ENCODE data around the gene SDC3.
A peak's percentile ranks its signal among the peaks of the same experiment; 100 is the strongest.

SDC3 gene

GRCh38 chr1:30851286-30851685, 57.3 kb downstream of the SDC3 start:
- no peak for TF ChIP-seq TEAD4 (IDR thresholded peaks at IDR 0.05)
- no peak for TF ChIP-seq TAF1 (IDR thresholded peaks at IDR 0.05; ENCODE audit: low read depth)

- TF ChIP-seq TEAD4 (IDR thresholded peaks at IDR 0.05), result no peak
- no peak for TF ChIP-seq EP300 (IDR thresholded peaks at IDR 0.05; ENCODE audit: borderline replicate concordance)
- no peak for TF ChIP-seq TAF1 (IDR thresholded peaks at IDR 0.05; ENCODE audit: low read depth)
These were observed 58.0 kb downstream of the SDC3 start for GRCh38 chr1:30850607-30851006.

GRCh38 chr1:30848130-30848529, 60.4 kb downstream of the SDC3 start:
- TF ChIP-seq CEBPB (IDR thresholded peaks at IDR 0.05) (no peak), FOXM1 (IDR thresholded peaks at IDR 0.05; ENCODE audit: borderline replicate concordance, low read depth) (no peak), RAD21 (IDR thresholded peaks at IDR 0.05; ENCODE audit: low read depth) (no peak), TEAD4 (IDR thresholded peaks at IDR 0.05) (no peak), MAX (IDR thresholded peaks at IDR 0.05) (no peak), TCF12 (IDR thresholded peaks at IDR 0.05; ENCODE audit: low read depth) (no peak), EGR1 (IDR thresholded peaks at IDR 0.05) (no peak), EP300 (IDR thresholded peaks at IDR 0.05; ENCODE audit: borderline replicate concordance) (no peak), YY1 (IDR thresholded peaks at IDR 0.05; ENCODE audit: low read depth) (no peak), CREB1 (IDR thresholded peaks at IDR 0.05; ENCODE audit: low read depth) (no peak), REST (IDR thresholded peaks at IDR 0.05; ENCODE audit: low read depth) (no peak), TAF1 (IDR thresholded peaks at IDR 0.05; ENCODE audit: low read depth) (no peak), USF1 (IDR thresholded peaks at IDR 0.05) (no peak), ZBTB7A (IDR thresholded peaks at IDR 0.05; ENCODE audit: low read depth) (no peak), NFIC (IDR thresholded peaks at IDR 0.05) (no peak)

- TF ChIP-seq RAD21 (IDR thresholded peaks at IDR 0.05; ENCODE audit: low read depth), result no peak
- TF ChIP-seq ZBTB7A (IDR thresholded peaks at IDR 0.05; ENCODE audit: low read depth), result no peak
- no peak for TF ChIP-seq EGR1 (IDR thresholded peaks at IDR 0.05)
- no peak for TF ChIP-seq EP300 (IDR thresholded peaks at IDR 0.05; ENCODE audit: borderline replicate concordance)
- no peak for TF ChIP-seq TCF12 (IDR thresholded peaks at IDR 0.05; ENCODE audit: low read depth)
- TF ChIP-seq USF1 (IDR thresholded peaks at IDR 0.05), result no peak
- TF ChIP-seq NFIC (IDR thresholded peaks at IDR 0.05), result no peak
- TF ChIP-seq CEBPB (IDR thresholded peaks at IDR 0.05), result no peak
- no peak for TF ChIP-seq REST (IDR thresholded peaks at IDR 0.05; ENCODE audit: low read depth)
- no peak for TF ChIP-seq MAX (IDR thresholded peaks at IDR 0.05)
- no peak for TF ChIP-seq YY1 (IDR thresholded peaks at IDR 0.05; ENCODE audit: low read depth)
- TF ChIP-seq TEAD4 (IDR thresholded peaks at IDR 0.05), result no peak
- TF ChIP-seq FOXM1 (IDR thresholded peaks at IDR 0.05; ENCODE audit: borderline replicate concordance, low read depth), result no peak
- no peak for TF ChIP-seq CREB1 (IDR thresholded peaks at IDR 0.05; ENCODE audit: low read depth)
These were observed 61.1 kb downstream of the SDC3 start for GRCh38 chr1:30847358-30847972.

GRCh38 chr1:30846587-30846986, 62.0 kb downstream of the SDC3 start:
- TF ChIP-seq NFIC (IDR thresholded peaks at IDR 0.05) (0 out of 2 replicates have a peak, but pooled peaks have one; percentile 18), TEAD4 (IDR thresholded peaks at IDR 0.05) (no peak), REST (IDR thresholded peaks at IDR 0.05; ENCODE audit: low read depth) (no peak)

Data from Ishikawa (cell line).